Measurements from ENCODE around the gene PTPRD.
"Not testable (repeated sequence)": the region's sequence is repeated elsewhere in the genome, so short reads cannot be mapped to it uniquely, and the experiment has no call there.

The PTPRD gene

DNA sequence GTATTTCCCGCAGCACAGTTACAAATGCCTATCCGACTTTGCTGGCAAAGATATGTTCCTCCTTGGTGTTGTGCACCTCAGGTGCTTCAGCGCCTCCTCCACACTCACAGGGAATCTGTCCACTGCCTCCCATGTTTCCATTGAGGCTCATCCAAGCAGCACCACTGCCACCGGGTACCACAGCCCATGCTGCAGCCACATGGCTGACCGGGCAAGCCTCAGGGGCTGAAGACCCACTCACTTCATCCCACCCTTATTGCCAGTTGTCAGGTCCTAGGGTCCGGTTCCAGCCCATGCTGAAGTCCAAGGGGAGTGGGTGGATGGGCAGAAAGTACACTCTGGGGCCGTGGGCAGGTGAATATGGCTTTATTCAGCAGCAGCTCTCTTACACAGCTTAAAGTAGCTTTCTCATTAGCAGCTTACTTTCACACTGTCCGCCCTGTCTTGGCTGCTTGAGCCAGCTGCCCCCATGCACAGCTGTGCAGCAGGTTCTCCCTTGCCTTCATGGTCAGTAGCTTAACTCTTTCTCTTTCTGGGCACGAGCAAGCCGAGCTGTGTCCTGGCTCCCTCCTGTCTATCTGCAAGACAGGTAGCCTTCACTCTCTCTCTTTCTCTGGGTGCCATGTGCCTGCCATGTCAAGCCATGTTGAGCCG lies 1052.3 kb downstream of the PTPRD start:
- DNase-seq = no peak

DNA sequence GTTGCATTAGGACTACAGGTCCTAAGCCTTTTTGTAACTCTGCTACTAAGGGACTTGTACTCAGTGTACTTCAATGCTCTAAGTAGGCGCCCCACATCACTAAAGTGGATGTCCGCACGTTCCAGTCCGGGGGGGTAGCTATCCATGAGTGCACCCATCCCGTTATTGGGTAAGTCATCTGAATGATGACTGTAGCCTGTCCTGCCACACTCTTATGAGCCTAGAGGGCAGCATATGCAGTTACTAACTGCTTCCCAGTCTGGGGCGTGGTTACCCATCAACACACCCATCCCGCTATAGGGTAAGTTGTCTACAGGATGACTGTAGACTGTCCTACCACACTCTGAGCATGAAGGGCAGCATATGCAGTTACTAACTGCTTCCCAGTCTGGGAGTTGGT lies 1053.9 kb downstream of the PTPRD start:
- no peak for DNase-seq

DNA sequence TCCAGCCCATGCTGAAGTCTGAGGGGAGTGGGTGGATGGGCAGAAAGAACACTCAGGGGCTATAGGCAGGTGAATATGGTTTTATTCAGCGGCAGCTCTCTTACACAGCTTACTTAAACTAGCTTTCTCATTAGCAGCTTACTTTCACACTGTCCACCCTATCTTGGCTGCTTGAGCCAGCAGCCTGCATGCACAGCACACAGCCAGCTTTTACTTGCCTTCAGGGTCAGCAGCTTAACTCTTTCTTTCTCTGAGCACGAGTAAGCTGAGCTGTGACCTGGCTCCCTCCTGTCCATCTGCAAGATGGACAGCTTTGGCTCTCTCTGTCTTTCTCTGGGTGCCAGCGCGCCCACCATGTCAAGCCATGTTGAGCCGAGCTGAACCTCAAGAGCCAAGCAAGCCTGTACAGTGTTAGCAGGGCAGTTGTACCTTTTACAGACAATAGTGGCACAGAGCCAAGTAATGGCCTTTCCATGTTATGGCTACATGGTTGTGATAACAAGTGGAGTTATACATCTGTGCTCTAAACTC lies 1054.9 kb downstream of the PTPRD start:
- no peak for DNase-seq

DNA sequence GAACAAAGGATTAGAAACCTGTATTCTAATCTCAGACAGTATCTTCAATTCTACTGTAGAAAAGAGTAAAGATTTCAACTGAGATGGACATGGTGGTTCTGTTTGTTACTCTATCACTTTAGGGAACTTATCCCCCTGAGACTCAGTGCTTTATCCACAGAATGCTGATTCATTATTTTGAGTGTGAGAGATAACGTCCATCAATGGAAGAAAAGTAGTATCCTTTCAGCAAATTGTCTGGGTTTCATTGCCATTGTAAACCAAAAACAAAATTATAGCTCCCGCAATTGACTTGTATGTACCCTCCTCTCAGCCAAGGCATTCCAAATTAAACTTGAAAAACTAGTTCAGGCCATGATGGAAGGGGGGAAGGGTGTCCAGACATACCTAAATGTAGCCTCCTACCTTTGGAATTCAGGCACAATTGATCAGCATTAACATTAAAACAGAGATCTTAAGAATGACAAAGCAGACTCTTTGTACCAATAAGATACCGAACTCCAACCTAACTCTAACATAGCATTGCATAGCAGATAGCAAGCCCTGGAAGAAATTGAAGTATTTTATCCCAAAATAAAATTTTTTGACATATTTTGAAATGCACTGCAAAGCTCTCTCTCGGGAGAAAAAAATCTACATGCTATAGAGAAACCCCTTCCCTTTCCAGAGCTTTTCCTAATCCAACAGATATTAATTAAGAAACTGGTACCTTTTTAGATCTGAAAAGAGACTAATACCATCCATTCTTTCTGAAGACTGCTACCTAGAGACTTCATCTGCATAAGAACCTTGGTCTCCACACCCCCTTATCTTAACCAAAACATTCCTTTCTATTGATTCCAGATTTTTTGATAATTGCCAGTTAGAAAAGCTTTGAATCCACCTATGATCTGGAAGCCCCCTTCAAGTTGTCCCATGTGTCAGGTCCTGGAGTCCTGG lies 1055.7 kb downstream of the PTPRD start:
- DNase-seq = no peak

DNA sequence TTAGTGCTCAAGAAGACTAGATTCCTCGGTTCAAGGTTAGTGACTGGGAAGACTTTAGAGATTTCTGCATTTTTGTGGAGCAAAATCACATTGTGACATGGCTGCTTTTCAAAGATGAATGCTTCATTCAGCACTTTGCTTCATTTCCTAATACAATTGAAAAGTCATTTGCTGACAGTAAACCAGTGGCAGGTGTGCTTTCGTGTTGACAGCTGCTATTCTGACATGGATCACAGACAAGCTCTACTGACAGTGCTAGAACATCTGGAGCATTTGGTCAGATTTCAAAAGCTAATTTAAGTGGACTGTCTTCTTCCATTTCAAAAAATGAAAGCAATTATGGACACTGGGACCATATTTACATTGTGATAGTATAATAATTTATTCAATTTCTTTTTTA lies 1060.1 kb downstream of the PTPRD start:
- DNase-seq = no peak

DNA sequence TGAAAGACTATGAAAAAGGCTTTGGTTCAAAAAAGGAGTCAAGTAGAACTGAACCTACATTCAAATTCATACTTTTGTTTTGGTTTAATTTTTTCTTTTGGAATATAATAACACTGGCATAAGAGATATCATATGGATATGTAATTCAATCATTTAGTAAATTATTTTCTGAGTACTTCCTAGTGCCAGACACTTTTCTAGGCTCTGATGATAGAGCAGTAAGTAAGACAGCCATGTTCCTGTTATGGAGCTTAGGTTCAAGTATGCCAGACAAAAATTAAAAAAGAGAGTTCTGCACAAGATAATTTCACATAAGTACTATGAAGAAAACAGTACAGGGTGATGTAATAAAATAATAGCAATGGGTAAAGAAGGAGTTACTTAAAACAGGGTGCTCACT lies 1074.0 kb downstream of the PTPRD start:
- no peak for DNase-seq

DNA sequence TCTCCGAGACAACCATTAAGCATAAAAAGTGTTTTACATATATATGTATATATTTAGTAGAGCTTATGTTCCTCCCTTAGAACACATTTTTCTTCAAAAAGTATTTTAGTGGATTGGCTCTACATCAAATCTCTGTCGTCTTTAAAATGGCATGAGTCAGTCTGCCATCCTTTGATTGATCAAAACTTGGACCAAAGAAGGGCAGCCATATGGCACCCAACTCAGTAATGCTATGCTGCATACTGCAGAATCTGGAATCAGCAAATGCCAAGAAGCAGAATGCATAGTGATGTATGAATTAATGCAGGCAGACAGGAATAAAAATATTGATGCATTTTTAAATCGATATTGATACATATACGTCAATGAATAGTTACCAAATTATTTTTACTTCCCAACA lies 1074.4 kb downstream of the PTPRD start:
- no peak for DNase-seq

DNA sequence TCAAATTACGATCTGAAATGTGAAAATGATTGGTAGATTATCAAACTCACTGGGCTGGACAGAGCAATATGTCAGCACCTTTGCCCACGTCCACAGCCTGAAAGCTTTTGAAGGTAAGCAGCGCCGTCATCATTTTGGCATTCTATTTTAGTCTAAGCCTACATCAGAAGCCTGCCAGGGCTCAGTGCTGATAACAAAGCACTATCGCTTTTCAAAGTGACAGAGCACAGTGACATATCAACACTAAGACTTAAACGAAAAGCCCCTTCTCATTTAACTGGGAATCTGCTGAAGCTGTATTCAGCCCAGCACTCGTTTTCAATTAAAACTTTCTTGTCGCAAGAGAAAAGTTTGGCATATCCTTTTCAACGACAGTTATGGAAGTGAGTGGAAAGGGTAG lies 1076.3 kb downstream of the PTPRD start:
- DNase-seq = no peak

DNA sequence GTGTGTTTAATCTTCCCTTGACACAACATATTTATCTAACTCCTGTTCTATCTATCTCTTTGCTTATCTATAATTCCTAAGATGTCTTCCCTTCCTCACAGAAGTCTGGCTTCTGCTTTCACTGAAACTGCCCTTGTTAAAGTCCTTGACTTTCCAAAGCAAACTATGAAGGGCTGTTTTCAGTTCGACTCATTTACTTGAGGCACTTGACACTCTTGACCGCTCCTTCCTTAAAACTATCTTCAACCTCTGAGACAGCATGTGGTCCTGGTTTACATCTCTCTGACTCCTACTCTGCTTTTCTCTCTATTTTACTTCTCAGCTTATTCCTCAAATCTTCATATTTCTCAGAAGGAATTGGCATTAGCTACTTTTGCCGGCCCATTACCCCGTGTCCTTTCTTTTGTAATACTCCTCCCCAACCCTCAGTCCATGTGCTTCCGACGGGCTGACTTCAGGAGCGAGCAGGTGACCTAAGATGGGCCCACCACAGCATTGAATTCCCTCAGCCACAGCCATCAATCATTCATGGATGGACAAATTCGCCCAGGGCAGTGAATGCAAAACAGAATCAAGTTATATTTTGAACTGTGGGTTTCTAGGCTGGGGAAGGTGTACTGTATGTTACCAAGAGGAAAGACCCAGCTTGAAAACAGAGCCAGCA lies 1089.2 kb downstream of the PTPRD start:
- DNase-seq = no peak

DNA sequence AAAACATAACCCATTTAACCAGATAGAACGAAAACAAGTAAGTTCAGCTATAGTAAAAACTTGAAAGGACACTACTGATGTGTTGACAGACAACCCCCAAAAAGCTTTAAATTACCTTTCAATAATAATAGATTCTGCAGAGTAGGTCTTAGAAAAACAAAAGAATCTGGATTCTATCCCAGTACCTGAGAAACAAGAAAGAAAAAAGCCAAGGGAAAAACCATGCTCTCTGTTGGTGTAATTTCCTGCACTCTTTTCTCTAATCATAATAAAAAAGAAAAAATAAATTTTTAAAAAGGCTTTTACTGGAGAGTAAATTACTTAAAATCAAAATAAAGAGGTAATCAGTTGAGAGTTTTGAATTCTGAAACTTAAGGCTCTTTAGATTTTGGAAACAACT lies 1090.4 kb downstream of the PTPRD start:
- no peak for DNase-seq

DNA sequence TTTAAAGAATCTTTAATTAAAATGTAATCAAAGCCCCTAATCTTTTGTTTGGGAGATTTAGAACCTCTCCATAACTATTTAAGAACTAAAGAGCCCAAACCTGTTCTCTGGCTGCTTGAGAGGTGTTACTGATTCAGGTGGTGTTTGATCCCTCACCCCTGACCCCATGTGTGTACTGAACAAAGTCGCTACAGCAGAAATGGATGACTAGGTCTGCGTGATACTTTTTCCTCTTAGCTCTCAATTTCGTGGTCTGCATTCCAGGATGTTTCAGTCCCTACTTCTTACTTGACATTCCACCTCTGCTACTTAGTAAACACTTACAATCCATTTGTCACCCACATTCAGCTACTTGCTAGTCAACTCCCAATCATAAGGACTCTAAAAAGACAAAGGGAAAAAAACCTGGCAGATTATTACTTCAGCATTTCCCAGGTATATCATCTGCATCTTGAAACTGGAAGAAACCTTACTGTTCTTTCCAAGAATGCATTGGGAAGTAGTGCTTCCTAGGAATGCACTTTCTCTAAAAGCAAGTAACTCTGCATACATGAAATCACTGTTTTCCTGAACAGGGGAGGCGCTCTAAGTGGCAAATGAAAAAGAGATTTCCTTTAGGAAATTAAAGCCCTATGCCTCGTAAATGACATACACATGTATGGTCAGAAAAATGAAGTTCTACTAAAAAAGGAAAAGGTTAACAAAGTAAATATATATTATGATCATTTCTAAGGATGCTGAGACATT lies 1091.6 kb downstream of the PTPRD start:
- no peak for DNase-seq

DNA sequence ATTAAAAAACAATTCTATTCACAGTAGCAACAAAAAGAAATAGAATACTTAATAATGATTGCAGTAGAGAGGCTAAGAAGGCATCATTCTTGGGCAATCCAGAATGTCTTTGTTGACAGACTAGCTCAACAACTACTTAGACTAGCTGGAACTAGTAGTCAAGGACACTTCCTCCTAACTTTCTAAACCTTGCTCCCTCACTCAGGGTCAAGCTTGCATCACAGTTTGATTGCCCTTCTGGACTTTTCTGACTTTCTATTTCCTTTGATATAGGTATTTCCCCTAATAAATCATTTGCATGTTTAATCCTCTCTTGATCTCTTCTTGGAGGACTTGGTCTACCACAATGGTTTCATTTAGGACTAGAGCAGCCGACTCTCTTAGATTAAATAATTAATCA lies 1107.9 kb downstream of the PTPRD start:
- DNase-seq = no peak

DNA sequence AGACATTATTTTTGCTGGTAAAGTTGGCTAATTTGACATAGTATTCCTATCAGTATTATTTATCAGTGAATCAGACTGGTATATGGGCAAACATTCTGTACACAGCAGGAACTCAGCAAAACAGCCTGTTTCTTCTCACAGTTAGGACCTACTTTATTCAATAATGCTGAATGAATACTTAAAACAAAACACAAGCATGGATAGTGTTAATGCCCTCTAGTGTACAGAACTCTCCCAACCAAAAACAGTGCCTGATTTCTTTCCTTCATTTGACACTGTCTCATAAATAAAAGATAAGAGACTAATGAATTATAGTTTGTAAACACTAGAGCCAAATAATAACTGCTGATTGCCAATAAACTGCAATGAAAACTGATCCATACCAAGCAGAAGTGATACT lies 1113.3 kb downstream of the PTPRD start:
- no peak for DNase-seq

DNA sequence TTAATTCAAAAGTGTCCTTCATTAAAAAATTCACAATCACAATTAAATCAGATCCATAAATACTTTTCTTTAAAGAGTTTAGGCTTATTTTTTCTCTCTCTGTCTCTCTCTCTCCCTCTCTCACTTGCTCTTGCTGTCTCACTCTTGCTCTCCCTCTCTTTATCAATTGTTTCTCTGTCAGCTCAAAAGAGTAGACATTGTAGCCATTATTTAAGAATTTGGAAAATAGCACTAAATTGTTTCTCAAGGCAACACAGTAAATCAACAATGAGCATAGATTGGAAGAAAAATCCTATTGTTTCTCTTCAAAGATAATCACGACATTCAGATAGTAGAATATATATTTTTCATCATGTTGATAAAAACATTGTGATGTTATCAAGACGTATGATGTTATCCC lies 1114.0 kb downstream of the PTPRD start:
- DNase-seq = no peak

DNA sequence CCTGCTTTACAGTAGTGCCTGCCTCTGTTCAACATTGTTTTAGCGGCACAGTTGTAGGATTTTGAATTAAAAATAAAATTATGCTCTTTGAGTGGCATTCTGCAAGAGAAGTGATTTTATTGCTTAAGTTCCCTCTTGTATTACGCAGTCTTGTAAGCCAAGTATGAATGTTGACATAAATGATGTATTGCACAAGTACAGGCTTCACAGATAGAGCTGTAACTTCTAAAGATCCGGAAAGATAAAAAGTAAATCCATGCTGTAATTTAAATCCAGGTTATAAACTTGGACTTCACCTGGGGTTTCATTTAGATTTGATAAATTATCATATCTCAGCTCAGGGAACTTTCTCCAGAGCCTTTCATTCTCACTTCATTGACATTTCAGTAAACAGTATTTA lies 1114.7 kb downstream of the PTPRD start:
- no peak for DNase-seq

DNA sequence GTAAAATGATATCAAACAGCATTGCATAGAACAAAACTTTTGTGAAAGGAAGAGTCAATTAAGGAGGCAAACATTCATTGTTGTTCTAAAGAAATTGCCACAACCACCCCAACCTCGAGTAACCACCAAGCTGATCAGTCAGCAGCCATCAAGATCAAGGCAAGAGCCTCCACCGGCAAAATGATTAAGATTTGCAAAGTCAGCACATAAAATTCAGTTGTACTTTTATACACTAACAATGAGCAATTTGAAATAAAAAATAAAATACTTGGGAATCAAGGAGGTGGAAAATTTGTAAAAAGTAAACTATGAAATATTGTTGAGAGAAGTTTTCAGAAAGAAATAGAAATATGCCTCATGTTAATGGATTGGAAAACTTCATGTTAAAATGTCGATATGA lies 1118.5 kb downstream of the PTPRD start:
- no peak for DNase-seq

DNA sequence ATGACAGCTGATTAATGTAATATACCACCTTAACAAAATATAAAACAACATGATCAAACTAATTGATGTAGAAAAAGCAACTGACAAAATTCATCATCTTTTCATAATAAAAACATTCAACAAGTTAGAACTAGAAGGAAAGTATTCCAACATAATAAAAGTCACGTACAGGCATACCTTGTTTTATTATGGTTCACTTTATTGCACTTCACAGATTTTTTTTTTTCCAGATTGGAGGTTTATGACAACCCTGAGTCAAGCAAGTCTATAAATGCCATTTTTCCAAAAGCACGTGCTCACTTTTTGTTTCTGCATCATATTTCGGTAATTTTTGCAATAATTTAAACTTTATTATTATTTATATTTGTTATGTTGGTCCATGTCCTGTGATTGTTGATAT lies 1120.3 kb downstream of the PTPRD start:
- DNase-seq = no peak

DNA sequence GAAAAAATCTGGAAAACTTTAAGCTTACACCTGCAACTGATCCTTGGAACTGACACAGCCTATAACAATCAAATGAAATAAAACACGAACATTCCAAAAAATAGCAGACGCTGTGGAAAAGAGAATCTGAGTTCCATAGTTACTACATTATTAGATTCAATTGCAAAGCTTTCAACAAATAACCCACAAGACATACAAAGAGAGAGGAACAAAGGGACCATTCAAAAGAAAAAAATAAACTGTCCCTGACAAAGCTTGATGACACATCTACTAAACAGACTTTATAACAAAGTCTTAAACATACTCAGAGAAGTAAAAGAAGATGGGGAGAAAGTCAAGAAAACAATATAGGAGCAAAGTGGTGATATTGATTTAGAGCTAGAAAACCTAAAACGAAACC lies 1123.6 kb downstream of the PTPRD start:
- no peak for DNase-seq

DNA sequence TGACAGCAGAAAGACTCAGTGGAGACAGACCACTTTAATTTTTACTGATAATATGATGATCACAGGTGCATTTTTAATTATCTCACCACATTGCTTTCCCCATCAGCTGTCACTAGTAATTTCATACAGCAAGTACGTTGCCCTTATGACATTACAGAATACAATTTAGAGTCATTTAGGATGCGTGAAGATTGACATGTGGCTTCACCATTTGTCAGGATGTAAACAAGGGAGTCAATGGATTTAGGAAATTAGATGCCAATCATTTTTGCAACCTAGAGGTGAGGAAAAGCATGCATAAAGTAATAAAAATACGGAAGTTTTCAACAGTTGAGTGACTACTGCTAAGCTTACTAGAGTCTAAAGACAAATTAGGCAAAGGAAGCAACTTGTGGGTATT lies 1129.6 kb downstream of the PTPRD start:
- no peak for DNase-seq

DNA sequence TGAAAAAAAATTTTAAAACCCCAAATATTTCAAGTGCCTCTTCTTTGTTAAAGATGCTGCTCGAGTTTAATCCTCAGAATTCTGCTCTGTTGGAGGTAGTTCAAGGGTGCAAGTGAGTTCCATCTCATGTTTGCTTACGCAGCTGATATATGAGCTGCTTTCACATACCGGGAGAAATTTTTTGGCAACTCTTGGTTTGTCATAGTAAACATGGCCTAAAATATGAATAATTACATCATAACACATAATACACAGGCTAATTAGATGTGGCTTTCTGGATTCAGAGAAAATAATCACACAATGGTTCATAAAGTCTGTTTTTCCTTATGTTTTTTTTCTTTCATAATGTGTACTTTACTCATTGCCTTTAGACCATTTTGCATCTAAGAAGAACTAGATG lies 1134.1 kb downstream of the PTPRD start:
- no peak for DNase-seq

DNA sequence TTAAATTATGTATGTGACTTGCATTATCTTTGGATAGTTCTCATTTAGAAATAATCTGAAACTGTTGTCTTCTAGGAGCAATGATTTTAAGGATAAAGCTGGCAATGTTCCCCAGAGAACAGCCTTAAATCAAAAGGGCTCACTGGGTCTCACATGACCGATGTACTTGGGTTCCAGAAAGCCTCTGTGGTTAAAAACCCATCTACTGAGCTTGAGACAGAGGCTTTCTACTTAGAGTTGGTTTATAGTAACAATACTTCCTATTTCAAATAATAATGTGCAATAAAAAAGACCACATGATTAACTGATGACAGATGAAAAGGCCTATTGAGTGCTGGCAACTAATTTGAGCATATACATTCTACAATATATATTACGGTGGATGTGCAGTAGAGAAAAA lies 1143.5 kb downstream of the PTPRD start:
- no peak for DNase-seq

DNA sequence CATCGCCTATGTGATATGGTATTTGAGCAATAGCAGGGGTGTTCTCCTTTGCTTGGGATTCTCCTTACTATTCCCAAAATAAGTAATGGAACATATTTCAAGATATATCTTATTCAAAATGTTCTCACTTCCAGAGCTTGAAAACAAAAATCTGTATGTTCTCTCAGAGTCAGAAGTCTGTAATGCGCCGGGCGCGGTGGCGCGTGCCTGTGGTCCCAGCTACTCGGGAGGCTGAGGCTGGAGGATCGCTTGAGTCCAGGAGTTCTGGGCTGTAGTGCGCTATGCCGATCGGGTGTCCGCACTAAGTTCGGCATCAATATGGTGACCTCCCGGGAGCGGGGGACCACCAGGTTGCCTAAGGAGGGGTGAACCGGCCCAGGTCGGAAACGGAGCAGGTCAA lies 1170.9 kb downstream of the PTPRD start:
- DNase-seq = not testable (repeated sequence)

DNA sequence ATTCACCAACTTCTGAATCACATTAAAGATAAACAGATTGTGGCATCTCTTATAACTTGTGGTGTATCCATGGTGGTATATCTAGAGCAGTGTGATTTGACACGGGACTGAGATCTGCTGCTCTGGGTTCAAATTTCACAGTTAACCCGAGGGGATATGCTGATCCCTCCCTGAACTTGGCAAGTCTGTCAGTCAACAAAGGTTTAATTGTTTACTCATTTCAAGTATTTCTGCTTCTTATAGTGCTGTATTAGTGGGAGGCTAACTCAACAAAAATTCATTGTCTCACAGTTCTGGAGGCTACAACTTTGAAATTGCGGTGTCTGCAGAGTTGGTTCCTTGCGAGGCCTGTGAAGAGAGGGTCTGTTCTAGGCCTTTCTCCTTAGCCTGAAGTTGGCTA lies 1175.2 kb downstream of the PTPRD start:
- no peak for DNase-seq
